Natural killer cell (primary cell): Measurements from ENCODE around the gene CASP5. TPM values are rescaled to one million over a fixed set of nuclear protein-coding genes. Genes with fewer than 3 reads are reported as not detected.

Experiments
- total RNA-seq, 4 donors: library from RNA; stranded (reverse); fragments of 120-200 nt in 1 of 4; gene quantifications; one replicate each; pipeline versions ENCODE4 v1.2.3 to v1.2.4, GENCODE V29; 2013 to 2022

Gene CASP5
- total RNA-seq, 3 donors from 2014 or later (not counting 1 experiment from before 2014, with no cell fraction given): 1.1 to 1.6 (median 1.3) TPM

Other genes starting within 250 kb of the CASP5 start
- gene CASP12, start 124.7 kb downstream of the CASP5 start, total RNA-seq: not detected
- 100 to 1,000 TPM; 132 to 156 (median 149) TPM for gene CASP4, start 54.6 kb downstream of the CASP5 start, total RNA-seq
- gene CASP1, start 12.0 kb upstream of the CASP5 start, total RNA-seq: 100 to 1,000 TPM in 1 of 3 donors, 10 to 100 TPM in 2; 89.3 to 117 (median 93.8) TPM
- gene CARD16, start 22.2 kb upstream of the CASP5 start, total RNA-seq: 100 to 1,000 TPM in 2 of 3 donors, 10 to 100 TPM in 1; 54.7 to 113 (median 110) TPM
- not detected for gene CARD18, start 116.6 kb upstream of the CASP5 start, total RNA-seq